NOMO-1 treated with DMSO at 0.1 percent for 48 hours (cell line): Measurements from ENCODE around the gene SEMA5A.

Experiments used
- DNase-seq: peaks from one replicate; lab custom pipeline; 2025; ENCODE audit not compliant: unreplicated experiment; lab: John Stamatoyannopoulos, UW

Gene SEMA5A

DNA sequence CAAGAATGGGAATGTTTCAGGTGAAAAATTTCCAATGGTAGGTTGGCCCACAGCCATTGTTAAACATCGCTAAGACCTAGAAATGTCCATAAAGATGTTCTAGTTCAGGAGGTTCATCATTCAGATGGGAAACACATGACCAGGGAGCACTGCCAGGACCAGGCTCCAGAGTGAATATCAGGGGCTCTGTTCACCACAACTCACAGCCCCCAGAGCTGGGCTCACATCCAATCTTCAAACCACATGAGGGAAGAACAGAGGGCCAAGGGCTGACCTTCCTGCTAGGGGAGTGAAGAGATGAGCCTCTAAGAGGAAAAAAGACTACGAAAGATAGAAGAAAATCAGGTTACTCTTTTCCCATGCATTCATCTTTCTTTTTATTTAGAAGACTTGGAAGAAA is 205.8 kb downstream of the SEMA5A start:
- DNase-seq: no peak

DNA sequence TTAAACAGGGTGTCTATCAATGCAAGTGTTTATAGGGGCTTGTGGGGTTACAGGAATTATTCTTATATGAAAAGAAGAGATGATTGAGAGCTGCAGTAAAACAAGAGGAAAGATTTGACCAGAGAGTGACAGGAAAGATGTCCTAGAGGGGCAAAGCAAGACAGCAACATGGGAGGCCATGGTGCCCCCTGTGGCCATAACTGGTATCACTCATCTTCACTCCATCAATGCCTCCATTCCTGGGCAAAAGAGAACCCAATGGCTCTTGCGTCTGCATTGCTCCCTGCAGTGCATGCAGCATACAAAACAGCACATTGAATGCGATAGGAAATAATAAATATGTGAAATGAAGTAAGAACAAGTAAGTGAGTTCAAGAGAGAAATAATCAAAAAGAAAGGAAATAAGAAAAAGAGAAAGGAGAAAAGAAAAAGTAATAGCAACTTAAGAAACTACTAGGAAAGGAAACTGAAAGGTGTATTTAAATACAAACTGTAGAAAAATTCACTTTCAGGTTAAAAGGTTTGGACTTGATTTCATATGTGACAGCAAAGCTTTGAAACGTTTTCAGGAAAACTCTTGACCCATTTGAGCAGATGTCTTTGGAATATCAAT is 206.6 kb downstream of the SEMA5A start:
- DNase-seq: no peak

DNA sequence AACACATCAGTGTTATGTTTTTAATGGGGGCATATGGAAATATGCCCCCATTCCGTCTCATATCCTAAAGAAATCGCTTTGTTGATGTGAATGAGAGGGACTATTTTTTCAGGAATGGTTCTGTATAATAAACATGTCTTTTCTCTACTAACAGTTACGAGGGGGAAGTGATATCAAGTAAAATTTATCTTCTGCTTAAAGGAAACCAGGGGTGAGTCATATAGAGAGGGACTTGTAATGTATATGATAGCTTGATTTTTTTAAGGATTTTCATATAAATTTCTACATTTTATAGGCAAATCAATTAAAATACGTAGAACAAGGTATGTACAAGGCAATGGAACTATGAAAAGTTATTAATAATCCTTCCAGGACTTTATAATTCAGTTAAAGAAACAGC is 207.1 kb downstream of the SEMA5A start:
- no peak for DNase-seq

DNA sequence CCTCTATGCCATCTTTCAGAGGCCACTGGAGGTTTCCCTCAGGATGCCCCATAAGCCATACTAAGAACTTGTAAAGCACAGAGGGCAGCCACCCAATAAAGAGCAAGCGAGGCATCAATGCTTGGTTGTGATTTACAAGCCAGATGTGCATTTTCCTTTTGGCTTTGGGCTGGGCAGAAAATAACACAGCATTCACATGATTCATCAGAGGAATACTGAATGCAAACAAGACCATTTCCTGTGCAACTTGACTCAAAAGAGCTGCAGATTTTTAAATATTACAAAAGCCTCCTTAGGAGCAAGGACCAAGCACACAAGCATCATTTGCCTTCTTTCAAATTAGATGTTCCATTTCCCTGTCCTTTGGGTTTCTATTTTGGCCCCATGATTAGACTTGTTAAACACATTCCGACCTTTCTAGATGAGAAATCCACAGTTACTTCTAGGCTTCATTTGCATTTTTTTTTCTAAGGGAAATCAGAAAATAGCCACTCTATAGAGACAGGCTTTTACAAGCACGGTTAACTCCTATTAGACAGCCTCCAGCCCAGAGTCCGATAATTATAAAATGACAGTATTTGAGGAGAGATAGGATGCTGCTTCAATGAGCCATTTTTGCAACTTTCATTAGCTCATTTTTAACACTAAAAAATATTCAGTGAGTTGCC is 207.8 kb downstream of the SEMA5A start:
- DNase-seq: no peak

DNA sequence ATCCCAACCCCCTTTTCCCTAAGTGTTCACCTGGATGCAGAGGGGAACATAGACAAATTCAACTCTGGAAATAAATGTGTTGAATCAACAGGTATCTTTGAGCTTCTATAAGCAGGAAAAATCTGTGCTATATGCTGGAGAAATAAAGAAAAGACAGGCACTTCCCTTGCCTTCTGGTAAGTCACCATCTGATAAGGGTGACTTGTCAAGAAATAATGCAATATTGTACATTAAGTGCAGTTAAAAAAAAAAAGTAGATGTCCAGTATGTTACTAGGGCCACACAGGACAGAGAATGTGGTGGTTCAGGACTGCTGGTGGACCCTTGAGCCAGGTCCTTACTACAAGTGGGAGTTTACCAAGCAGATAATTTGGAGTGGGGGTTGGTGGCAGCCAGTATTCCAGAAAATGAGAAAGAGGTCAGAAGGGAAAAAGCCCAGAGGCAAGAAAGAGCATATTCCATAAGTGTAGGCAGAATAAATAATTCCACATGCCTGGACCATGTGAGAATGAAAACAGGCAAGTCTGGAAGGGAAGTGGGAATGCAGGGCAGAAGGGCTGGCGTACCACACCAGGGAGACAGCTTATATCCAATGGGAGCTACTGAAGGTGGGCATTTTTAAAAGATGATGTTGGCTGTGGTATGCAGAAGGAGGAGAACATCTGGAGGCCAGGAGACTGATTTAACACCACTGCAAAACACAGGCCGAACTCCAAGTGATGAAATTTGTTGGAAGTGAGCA is 209.9 kb downstream of the SEMA5A start:
- no peak for DNase-seq

DNA sequence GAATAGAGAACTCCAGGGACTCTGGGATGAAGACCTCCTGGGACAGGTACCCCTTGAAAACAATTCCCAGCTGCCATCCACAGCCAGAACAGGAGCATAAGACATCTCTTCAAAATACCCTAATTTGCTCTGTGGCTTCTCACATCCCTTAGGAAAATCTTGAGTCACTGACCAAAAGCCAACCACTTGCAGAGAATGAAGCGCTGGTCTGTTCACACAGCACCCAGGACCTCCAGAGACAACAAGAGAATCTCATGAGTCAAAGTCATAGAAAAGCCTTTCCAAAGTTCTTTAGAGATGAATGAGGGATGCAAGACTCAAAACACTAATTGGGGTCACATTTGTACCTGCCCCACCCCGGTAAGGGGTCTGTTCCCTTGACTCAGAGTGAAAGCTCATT is 210.6 kb downstream of the SEMA5A start:
- DNase-seq: no peak

DNA sequence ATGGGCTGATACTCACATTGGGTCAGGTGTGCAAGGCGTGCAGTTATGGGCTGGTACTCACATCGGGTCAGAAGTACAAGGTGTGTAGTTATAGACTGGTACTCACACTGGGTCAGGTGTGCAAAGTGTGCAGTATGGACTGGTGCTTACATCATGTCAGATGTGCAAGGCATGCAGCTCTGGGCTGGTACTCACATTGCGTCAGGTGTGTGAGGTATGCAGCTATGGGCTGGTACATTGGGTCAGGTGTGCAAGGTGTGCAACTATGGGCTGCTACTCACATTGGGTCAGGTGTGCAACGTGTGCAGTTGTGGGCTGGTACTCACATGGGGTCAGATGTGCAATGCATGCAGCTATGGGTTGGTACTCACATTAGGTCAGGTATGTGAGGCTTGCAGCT is 213.8 kb downstream of the SEMA5A start:
- DNase-seq: no peak

DNA sequence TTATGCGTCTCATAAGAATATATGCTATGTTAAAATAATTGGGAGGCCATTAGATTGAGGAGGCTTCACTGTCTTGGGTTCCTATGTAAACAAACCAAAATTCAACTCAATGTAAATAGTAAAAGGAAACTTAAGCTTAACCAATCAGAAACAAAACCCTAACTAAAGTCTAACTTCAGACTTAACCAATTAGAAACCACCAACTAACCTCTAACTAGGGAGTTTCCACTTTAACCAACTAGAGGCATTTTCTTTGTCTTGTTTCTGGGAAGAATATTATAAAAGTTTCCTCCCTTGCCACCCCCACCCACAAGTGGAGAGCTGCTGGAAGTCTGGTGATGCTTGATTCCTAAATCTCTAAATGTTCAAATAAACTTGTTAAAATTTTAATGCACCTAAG is 214.5 kb downstream of the SEMA5A start:
- DNase-seq: no peak

DNA sequence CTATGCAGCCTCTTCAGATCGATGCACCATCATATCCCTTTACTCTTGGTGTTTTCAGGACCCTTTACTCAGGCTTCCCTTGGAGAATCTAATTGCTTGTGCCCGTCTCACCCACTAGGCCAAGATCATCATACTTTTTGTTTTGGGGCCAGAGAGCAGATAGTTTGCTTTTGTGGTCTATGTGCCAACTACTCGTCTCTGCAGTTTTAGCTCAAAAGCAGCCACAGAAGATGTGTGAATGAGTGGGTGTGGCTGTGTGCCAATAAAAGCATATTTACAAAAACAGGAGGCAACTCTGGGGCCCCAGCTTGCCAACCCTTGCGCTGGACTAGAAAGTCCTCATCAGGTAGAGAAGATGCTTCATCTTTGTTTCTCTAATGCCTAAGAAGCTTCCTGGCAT is 216.8 kb downstream of the SEMA5A start:
- DNase-seq: no peak

DNA sequence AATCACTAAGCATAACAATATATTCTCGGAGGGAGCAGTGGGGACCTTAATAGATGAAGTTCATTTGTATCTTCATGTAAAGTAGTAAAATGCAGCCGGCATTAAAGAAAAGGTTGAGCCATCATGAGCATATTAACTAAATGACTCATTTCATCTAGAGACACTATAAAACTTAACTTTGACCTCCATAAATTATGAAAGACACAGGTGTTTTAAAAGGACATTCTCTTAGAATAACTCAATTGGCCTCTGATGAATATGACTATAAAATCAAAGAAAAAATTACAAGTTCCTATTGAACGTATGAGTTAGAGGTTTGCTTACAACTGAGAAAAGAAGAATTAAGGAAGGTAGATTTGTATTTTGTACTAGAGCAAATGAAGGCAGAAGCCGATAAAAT is 220.3 kb downstream of the SEMA5A start:
- DNase-seq: no peak

DNA sequence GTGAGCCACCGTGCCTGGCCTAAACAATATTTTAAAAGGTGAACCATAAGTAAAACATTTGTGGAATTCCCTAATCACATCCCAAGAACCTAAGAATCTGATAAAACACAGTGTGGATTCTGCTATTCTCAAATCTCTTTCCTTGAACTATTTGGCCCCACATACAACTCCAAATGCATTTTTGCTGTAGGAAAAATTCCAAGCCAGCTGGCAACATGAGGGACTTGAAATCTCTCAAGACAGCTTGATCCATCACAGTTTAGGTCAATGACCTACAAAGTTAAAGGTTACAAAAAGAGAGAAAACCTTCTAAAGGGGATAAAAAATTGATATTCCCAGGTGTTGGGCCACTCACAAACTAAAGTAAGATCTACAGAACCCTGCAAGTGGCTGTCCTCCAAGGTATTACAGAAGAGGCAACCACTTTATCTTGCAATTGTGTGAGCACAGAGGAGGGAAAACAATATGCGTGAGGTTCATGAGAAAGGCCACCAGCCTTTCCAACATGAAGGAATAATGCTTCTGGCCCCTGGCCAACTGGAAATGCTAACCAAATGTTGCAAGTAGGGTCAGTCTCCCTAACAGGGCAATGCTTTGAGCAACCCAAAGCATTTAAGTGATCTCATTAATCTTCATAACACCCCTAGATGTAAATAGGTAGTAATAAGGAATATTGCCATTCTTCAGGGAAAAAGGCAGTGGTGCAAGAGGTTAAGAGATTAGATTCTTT is 221.4 kb downstream of the SEMA5A start:
- DNase-seq: no peak

DNA sequence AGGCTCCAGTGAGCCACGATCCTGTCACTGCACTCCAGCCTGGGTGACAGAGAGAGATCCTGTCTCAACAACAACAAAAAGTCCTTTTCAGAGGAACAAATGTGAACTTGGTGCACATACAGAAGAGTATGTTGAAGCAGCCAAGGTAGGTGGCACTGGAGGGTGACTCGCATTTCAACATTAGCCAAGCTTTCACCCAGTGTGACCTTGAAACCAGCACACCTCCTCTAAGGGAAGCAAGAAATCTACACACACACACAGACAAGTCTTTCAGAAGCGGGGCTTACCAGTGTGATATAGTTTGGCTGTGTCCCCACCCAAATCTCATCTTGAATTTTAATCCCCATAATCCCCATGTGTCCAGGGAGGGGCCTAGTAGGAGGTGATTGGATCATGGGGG is 225.2 kb downstream of the SEMA5A start:
- DNase-seq: no peak

DNA sequence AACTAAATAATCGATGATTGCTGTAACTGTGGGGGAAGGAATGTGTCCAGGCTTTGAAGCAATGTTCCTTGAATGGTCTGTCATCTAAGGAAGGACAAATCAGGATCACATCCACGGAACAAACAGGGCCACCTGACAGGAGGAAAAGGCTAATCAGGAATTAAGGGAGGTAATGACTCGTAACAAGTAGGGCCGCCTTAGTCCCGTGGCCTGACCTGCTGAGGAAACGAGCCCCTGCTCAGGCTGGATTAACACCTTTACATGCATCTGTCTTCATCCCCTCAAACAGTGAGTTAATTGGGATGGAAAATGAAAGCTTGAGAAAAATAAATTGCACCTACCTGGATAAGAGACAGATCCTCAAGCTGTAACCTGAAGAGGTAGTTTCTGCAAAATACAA is 227.8 kb downstream of the SEMA5A start:
- DNase-seq: no peak

DNA sequence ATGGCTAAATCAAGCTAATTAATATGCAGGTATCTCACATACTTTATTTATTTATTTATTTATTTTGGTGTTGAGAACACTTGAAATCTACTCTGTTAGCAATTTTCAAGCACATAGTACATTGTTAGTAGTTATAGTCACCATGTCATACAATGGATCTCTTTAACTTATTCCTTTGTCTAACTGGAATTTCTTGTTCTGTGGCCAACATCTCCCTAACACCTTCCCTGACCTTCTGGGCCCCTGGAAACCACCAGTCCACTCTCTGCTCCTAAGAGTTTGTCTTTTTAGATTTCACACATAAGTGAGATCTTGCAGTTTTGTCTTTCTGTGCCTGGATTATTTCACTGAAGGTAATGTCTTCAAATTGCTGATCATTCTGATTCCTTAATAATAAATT is 229.1 kb downstream of the SEMA5A start:
- DNase-seq: no peak

DNA sequence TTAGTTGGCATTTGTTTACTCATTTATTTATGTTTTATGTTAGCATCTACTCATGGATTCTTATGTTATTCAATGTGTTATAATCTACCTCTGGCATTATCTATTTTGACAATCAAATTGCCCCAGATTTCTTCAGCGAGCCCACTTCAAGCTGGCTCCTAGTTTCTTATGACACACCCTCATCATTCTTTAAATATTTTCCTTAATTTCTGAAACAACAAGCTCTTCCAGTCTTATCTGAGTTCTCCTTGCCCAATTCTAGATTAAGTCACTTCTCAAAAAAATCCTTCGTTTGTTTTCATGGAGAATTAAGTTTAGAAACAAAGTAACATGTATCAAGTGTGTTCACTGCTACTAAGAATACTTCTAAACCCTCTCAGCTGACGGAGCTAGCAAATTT is 229.8 kb downstream of the SEMA5A start:
- no peak for DNase-seq

DNA sequence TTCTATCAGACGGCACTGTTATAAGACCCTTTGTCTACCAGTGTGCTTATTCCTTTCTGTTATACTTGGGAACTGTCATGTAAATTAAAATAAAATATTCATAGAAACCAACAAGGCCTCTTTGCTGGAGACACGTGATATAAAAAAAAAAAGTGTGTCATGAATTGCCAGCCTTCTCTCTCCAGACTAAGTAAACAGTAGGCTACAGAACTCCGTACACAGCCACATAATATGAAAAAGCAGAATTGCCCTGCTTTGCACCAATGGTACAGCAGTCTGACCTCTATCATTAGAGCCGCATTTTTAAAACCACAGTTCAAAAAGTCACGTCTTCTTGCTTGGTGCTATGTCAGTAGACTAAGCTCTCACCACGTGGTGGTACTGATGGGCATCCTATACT is 231.3 kb downstream of the SEMA5A start:
- no peak for DNase-seq

DNA sequence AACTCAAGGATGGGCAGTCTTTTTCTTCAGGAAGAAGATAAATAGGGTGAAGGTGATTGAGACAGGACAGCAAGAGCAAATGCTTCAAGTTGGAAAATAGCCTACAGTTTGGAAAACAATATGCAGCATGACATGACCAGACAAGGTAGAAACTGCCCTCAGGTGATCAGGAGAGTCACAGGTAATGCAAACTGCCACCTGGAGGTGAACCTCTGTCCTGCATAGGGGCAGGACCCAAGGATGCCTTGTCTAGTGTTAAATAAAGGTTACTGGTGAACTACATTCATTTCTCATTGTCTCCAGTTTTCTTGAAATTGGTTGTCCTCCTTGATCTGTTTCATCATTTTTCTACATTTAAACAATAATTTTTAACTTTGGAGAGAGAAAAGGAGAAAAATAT is 232.1 kb downstream of the SEMA5A start:
- DNase-seq: no peak

DNA sequence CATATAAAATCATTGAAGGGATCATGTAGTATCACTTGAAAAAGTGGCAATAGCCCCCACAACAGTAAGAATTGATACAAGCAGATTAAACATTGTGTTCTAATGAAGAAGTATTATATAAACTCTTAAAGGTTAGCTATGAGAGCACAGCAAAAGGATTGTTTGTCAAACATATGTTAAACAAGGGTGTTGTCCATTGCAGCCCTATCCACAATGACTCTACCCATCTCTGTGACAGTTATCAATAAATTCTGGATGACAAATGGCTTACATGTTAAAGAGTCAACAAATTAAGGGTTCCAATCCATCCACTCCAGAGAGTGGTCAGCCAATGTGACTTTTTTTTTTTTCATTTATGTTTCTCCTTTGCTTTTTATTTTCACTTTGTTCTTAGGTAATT is 238.7 kb downstream of the SEMA5A start:
- DNase-seq: no peak

DNA sequence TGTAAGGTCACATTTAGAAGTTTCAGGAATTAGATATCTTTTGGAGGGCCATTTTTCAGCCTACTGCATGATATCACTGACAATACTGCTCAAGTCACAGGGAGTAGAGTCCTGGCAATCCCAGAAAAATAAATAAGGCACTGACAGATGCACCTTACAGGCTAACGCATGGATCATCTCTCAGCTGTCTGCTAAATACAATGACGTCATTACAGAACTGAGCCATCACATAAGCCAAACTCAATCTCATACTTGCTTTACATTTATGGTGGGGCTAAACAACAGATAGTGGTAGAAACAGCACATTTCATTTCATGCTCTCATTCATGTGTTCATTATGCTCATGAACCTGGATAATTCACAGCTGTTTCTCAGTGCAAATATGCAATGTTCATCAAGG is 243.7 kb downstream of the SEMA5A start:
- DNase-seq: no peak

DNA sequence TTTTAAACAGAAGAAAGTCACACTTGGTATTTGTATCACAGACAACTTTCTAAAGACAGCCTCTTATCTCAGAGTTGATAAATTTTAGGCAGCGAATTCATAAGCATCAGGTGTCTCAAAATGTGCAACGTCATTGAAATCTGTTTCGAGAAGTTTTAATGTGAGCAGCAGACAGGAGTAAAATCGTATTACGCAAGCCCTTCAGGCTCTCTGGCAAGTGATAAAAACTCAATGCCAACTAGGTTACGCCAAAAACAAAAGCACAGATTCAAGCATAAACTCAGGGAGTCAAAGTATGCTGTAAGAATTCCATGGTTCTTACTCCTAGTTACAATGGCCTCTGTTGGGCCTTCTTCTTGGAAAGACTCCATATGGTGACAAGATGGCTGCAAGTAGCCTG is 244.7 kb downstream of the SEMA5A start:
- no peak for DNase-seq

DNA sequence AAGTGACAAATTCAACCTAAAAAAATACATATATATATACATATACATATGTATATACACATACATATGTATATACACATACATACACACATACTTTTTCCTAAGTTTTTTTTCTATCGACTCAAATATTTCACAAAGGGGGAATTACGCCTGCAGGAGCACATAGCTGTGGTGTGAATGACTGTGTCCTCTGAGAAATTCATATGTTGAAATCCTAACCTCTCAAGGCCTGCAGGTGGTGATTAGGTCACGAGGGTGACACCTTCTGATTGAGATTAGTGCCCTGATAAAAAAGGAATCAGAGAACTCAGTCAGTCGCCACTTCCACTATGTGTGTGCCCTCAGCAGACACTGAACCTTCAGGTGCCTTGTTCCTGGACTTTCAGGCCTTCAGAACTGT is 248.7 kb downstream of the SEMA5A start:
- no peak for DNase-seq

DNA sequence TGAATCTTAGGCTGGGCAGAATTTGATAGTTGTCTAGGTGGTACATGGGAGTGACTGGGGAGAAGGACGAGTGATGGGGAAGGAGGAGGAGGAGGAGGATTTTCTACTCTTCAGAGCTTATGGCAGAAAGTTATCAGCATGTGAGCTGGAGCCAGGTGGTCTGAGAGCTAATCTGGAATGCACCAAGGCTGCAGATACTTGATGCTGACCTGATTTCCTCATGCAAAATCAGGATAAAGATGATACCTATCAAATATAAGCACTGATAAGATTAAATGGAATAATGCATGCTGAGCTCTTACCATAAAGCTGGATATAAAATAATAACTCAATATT is 250.4 kb downstream of the SEMA5A start:
- DNase-seq: no peak
